HL-60/S4 (cell line): ENCODE measurements around the gene HAS3.
"Not testable (repeated sequence)": the region's sequence is repeated elsewhere in the genome, so short reads cannot be mapped to it uniquely, and the experiment has no call there.

ENCODE experiments used
- in situ Hi-C: fragments of 300-500 bp; cut with MboI; formaldehyde crosslinking; loops from 2 replicates; pipeline ENCODE4 v1.14.3; 2022; ENCODE audit warnings: low sequenced_read_pairs

The HAS3 gene, protein sequence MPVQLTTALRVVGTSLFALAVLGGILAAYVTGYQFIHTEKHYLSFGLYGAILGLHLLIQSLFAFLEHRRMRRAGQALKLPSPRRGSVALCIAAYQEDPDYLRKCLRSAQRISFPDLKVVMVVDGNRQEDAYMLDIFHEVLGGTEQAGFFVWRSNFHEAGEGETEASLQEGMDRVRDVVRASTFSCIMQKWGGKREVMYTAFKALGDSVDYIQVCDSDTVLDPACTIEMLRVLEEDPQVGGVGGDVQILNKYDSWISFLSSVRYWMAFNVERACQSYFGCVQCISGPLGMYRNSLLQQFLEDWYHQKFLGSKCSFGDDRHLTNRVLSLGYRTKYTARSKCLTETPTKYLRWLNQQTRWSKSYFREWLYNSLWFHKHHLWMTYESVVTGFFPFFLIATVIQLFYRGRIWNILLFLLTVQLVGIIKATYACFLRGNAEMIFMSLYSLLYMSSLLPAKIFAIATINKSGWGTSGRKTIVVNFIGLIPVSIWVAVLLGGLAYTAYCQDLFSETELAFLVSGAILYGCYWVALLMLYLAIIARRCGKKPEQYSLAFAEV

DNA sequence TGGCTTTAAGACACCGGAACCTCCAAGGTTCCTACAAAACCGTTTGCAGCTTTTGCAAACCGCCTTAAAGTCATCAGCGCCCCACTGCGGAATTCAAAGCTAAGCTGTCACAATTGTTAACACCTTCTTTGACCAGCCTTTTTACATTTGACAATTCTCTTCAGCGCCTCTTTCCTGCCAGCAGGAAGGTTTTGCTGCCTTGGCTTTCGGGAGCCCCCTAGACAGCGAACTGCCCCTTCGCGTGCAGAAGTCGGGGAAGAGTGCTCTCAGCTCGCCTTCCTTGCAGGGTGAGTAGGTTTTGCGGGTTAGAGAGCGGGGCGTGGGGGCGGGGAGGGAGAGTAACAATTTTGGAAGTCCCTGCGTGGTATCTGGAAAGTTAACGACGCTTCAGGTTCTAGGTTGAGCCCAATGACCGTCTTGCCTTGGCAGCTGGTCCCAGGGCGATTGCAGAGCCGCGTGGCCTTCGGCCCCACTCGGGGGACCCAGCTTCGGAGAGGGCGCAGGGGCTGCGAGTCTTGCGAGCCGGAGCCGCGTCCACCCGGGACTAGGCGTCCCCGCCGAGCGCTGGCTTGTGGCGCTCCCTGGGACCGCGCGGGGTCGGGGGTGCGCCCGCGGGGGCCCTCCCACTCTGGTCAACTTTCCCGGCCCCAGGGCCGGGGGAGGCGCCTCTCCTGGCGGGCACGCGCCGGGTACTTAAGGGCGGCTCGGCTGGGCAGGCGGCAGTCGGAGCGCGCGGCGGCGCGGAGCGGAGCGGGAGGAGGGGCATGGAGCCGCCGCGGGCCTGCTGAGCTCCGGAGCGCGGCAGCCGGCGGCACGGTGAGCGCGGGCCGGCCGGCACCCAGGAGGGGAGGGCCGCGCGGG, at the start of gene HAS3:
HAS3 (plus strand) TSS at position 153 of the 861 bp plus-strand sequence. CDS start 3,743 bp downstream, outside the sequence.
- in situ Hi-C loops, result loop anchor here (25.0 kb wide), 3 partner anchors 193 to 568 kb away; partner anchors contain the start of gene ZFP90

DNA sequence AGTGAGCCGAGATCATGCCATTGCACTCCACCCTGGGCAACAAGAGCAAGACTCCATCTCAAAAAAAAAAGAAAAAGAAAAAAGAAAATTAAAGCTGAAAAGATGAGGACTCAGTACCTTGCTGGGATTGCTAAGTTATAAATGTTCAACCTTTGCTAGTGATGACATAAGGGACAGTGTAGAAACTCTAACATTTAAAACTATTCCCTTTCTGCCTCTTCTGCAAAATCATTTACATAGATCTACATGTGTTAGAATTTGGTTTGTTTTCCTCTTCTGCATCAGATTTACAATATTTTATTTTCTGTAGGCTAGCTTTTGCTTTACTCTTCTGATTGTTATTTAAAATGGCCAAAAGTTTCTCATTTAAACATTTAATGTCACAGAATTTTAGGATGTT, 49.5 kb upstream of the HAS3 start:
- in situ Hi-C loops, result no loop called here

DNA sequence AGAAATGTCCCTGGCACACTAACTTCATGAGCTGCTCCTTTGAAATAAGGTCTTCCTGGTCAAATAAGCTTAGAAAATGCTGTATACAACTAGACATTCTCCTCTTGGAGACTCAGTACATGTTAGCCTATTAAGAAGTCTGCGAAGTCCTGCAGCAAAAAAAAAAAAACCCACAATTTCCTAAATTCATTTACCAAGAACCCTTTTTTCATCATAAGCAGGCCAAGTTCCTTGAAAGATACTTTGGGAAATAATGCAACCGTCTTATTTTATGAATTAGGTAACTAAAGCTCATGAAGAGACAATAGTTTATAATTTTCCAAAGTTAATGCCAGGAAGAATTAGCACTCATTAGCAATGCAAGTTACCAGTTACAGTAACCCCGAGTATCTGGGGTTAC, 49.0 kb upstream of the HAS3 start:
- in situ Hi-C loops, result no loop called here

DNA sequence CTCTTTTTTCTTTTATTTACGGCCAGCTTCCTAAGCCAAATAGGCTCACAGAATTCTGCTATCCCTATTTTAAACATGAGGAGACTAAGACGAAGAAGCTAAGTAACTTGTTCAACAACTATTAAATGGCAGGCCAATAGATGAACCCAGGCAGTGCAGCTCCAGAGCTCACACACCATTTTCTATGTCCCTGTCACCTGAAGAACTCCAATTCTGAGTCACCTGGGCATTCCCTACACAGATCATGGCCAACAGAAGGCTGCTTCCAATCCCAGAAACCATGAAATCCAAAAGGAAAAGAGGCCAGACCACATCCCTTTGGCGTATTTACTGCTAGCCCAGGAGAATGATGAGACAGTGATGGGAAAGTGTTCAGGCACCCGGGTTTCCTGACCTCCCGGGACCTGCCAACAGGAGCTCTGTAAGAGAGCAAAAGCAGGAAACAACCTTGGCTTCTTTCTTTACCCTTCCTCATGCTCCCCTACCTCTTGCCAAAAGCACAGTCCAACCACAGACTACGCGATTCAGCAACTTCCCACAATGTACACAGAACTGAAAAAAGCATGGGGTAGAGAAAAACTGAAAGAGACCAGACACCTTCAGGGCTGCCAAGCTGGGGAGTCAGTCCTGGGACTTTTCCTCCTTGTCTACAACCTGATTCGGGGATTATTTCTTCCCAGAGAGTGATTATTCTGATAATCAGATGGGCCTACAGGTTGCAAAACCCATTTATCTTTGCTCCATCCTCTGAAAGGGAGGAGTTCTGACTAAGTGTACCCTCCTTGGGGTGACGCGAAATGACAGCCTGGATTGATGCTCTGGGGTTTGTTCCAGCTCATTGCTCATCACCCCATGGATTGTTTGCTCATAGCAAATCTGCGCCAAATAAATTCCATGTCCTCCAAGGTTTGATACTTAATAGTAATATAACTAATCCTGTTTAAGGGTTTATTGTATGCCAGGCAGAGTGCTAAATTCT, 47.8 kb upstream of the HAS3 start:
- in situ Hi-C loops, result no loop called here

DNA sequence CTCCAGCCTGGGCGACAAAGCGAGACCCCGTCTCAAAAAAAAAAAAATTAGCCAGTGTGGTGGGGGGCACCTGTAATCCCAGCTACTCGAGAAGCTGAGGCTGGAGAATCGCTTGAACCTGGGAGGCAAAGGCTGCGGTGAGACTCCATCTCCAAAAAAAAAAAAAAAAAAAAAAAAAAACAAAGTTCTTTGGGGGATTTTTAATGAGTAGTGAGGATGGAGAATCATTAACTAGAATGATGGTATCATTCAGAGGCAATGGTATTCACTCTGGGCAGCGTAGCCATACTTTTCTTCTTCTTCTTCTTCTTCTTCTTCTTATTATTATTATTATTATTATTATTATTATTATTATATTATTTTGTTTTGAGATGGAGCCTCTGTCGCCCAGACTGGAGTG, 42.0 kb upstream of the HAS3 start:
- in situ Hi-C loops, result not testable (repeated sequence)

DNA sequence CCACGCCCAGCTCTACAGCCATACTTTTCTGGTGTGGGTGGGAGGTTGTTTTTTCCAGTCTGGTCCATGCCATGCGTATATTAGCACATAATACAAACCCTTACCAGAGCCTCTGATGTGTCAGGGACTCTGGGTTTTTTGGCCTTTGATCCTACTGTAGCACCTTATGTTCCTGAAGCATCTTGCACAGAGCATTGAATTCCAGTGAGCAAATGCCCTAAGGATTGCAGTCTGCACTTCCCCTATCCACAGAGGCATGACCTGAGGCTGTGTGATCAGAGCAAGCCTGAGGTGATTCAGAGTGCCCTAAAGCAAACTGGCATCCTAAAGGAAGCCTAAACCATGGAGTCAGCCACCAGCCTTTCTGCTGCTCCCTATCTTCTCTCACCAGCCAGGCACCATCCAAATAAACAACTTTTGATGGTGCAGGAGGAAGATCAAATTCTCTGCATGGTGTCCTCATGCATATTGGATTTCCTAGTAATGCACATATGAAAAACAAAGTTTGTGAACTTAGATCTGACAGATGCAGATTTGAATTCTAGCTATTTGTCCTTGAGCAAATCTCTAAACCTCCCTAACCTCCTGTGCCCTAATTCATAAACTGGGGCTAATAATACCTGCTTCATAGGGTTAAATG, 41.2 kb upstream of the HAS3 start:
- in situ Hi-C loops, result no loop called here

DNA sequence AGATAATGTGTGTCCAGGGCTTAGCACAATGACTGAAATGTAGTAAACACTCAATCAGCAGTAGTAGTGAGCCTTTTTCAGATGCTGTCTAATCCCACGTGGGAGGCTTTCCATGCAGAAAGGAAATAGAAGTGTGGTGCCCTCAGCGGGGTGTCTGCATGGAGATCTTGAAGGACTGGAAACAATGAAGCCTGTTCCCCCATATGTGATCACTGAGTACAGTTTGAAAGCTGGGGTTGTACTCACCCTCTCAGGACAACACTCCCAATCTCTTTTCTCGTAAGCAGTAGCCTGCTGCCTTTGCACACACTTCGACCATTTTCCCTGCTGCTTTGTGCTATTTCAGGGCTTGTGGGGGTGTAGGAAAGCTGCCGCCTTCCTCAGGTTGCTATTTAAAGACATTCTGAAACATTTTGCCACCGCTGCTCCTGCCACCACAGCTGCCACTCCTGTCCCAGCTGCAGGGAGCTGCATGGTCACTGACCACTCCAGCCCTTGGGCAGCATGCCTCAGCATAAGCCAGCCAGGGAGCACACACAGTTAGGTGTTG, 40.6 kb upstream of the HAS3 start:
- in situ Hi-C loops, result no loop called here

DNA sequence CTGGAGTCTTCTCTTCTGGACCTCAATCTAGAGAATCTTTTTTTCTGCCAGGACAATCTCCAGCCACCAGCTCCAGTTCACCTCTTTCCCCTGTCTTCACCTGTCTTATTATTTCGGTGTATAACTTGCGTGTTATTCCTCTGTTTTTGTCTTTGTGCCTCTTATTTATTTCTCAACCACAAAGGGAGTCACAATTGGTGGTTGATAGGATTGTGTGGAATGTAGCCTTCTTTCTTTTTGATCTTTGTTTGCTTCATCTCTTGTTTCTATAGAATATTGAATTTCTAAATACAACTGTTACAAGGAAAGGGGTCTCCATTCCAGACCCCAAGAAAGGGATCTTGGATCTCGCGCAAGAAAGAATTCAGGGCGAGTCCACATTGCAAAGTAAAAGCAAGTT, 35.9 kb upstream of the HAS3 start:
- in situ Hi-C loops, result no loop called here

DNA sequence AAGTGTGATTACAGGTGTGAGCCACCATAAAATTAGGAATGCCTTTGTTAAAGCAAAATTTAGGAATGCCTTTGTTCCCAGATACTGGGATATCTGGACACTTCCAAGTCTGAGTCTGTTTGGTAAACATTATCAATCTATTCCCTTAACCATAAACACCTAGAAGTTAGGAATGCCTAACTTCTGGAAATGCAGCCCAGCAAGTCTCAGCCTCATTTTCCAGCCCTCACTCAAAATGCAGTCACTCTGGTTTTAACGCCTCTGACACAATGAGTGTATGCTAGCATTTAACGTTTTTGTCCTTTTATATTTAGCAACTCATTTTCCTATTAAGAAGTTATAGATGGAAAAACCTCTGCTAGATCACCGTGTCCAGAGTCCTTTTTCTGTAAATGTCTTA, 34.4 kb upstream of the HAS3 start:
- in situ Hi-C loops, result no loop called here

DNA sequence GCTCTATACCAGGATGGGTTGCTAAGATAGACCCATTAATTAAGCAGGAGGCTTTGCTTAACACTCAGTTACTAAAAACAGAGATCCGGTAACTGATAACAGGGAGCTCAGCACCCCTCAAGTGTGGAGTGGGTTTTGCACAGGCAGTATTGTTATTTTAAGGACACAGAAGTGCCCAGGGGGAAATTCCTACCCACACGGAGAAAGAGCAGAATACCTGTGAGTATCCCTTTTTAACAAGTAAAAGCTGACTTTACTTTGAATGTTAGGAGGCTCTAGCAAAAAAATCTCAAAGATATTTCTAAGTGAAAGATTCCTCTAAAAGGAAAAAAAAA, 32.8 kb upstream of the HAS3 start:
- in situ Hi-C loops, result no loop called here

DNA sequence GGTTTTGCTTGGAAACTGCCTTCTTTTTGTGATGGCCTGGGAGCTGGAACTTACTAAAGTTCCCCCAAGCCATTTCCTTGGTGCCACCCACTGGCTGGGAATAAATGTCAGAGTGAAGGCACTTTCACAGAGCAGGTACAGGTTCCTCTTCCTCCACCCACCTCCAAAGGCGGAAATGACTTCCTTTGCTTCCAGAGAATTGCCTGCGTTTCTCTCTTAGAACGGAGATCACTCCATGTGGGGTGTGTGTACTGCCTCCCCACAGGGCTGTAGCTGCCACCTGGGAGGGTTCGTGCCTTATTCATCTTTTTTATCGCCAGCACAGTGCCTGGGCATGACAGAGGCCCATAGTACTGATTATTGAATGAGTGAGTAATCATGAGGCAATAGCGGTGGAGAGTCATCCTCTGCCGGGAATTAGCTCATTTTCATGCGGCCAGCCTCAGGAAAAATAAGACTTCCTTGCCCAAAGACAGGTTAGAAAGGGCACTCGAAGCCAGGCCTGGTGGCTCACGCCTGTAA, 32.2 kb upstream of the HAS3 start:
- in situ Hi-C loops, result no loop called here

DNA sequence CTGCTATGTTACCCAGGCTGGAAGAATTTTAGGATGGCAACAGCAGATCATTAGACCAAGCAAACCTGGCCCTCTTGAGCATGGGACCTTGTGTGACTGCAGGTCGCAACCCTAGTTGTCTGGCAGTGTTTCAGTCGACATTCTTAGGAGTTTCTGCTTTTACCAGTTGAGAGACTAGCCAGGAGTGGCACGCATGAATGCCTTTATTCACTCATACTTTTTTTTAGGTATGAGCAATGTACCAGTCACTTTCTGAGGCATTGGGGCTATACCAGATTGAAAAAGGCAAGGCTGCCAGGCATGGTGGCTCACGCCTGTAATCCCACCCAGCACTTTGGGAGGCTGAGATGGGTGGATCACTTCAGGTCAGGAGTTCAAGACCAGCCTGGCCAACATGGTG, 28.2 kb upstream of the HAS3 start:
- in situ Hi-C loops, result loop anchor here (25.0 kb wide), 1 partner anchor 90 kb away; no protein-coding TSS in a partner anchor

DNA sequence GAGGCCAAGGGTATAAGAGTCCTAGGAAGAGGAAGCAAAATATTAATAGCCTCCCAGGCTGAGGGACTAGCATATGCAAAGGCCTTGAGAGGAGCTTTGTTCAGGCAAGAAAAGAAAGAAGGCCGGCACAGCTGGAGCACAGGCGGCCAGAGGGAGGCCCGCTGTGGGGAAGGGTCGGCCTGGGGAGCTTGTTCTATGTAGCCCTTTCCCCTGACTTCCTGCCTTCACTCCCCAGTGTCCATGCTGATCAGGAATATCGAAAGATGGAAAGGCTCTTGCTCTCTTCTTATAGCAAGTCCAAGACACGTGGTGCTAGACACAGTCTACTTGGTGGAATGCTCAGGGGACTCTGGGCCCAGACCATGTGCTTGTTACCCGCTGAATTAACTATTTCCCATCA, 27.4 kb upstream of the HAS3 start:
- in situ Hi-C loops, result loop anchor here (25.0 kb wide), 1 partner anchor 91 kb away; no protein-coding TSS in a partner anchor

DNA sequence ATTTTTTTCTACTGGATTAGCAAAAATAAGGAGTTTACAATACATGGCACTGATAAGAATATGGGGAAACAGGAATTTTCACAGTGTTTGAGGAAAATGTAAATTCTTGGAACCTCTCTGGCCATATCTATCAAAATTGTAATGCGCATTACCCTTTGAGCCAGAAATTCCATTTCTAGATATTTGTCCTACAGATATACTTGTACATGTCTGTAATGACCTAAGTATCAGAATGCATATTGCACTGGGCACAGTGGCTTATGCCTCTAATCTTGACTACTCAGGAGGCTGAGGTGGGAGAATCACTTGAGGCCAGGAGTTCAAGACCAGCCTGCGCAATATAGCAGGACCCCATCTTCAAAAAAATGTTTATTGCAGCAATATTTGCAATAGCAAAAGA, 25.8 kb upstream of the HAS3 start:
- in situ Hi-C loops, result loop anchor here (25.0 kb wide), 1 partner anchor 92 kb away; no protein-coding TSS in a partner anchor

DNA sequence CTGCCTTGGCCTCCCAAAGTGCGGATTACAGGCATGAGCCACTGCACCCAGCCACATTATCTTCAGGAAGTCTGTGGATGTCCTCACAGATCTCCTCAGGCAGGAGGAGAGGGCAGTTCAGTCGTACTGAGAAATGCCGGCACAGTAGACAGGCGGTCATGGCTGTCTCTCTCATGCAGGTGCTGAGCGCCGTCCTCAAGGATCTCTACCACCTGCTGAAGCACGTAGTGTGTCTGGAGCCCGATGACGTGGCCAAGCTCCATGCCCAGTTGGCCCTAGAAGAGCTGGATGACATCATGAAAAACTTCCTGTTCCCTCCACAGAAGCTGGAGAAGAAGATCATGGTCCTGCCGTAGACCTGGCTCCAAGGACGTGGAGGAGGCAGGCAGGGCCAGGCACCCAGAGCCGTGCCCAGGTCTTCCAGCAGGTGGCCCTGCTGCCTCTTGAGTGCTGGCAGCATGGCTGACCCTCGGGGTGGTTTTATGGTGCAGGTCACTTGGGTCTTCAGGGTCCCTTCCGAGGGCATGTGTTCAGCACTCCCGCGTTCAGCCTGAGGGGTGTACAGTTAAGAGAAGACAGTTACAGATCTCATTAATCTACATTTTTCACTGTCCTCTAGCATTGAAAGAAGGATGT, 22.0 kb upstream of the HAS3 start:
- in situ Hi-C loops, result loop anchor here (25.0 kb wide), 1 partner anchor 96 kb away; no protein-coding TSS in a partner anchor

DNA sequence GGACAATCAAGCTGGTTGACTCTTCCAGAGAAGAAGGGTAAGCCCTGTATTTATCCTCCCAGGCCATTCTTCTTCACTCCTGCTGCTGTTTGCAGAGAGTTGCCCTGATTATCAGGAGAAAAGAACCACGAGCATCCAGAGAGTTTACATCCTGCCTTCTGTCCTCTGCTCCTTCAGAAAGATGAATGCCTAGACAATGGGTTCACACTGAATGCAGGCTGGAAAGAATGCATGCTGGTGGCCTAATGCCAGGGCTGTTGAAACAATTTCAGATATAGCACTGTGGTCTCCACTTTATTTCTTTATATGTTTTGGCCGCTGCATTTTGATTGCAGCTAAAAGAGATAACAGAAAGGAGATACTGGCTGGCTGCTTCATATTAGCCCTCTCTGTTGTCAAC, 21.2 kb upstream of the HAS3 start:
- in situ Hi-C loops, result loop anchor here (25.0 kb wide), 1 partner anchor 97 kb away; no protein-coding TSS in a partner anchor

DNA sequence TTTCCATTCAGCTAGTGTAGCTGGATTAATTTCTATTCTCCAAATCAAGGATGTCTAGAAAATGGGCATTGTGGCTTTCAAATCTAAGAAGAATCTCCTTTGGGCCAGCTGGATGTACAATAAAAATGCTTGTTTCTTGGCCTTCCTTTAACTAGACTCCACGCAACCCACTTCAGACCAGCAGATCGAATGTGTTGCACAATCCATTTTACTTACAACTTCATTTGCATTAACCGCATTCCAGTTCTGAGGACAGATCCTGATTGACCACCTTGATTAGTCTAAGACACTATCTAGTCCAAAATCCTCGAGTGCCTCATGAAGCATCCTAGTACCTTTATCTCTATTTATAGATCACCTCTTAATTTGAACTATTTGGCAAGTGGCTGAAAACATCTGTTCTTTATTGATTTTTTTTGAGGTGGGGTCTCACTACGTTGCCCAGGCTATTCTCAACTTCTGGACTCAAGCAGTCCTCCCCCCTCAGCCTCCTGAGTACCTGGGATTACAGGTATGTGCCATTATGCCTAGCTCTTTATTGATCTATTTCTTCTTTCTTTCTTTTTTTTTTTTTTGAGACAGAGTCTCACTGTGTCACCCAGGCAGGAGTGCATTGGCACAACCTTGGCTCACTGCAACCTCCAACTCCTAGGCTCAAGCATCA, 20.3 kb upstream of the HAS3 start:
- in situ Hi-C loops, result loop anchor here (25.0 kb wide), 1 partner anchor 98 kb away; no protein-coding TSS in a partner anchor

DNA sequence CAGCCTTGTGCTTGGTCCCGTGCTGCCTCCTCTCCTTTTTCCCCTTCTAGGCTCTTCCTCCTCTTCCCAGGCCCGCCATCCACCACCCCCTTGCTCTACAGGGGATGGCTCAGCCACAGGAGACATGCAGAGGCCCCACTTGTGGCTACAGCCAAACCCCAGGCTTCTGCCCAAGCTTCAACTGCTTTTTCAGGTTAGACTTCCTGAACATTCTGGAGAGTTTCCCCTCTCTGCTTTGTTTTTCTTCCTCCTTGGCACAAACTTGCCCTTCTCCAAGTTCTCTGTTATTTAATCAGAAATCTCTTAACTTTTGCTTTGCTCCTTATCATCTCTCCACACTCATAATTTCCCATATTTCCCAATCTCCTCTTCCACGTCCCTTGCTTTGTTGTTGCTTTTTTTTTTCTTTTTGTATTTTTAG, 18.3 kb upstream of the HAS3 start:
- in situ Hi-C loops, result loop anchor here (25.0 kb wide), 1 partner anchor 100 kb away; no protein-coding TSS in a partner anchor
